HG03025 (cell line): Measurements from ENCODE around the gene LMOD3.

ENCODE experiments used
- ATAC-seq: cut with Tn5 transposase; IDR thresholded peaks from one replicate; pipeline ENCODE4 v1.9.1; 2021; ENCODE audit warnings: mild to moderate bottlenecking, moderate library complexity; ENCODE audit not compliant: unreplicated experiment, low FRiP score

LMOD3 gene

DNA sequence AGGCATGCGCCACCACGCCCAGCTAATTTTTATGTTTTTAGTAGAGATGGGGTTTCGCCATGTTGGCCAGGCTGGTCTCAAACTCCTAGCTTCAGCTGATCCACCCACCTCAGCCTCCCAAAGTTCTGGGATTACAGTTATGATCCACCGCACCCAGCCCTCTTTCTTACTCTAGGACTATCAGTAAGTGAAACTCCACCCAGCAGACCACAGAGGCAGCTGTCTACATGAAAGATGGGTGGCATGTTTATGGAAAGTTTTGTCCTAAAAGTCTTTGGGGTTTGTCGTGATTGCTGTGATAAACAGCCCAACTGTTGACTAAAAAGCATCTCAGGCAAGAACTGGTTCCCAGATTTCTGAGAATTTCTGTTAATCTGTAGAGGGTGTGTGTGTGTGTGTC, 26.8 kb downstream of the LMOD3 start:
- no peak for ATAC-seq

DNA sequence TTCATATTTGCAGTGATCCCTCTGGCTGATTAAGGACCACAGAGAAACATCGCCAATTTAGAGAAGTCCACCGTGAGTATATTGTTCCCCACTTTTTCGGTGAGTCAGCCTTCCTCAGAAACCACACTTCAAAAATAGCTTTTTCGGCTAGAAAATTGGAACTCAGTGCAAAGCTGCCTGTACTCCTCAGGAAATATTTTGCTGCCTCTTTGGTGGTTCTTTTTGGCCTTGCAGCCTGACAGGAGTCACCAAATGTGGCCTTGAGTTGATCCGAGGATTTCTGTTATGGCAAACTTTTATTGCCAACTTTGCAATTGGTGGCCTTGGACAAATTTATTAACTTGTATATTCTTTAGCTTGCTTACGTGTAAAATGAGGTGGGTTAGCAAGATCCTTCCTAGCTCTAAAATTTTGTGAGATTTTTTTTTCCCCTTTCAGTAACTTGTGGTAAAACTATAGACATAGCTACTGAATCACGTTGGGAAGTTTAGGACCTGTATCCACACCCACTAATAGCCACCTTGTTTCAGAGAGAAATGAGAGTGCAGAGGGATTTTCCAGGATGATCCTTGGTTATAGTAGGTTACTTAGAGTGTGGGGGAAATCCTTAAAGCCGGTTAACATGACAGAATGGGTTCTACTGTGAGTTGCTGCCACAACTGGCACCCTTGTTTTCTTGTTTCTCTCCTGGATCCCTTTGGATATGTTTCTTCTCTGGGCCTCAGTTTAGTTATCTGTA, 27.8 kb downstream of the LMOD3 start:
- ATAC-seq, result no peak

DNA sequence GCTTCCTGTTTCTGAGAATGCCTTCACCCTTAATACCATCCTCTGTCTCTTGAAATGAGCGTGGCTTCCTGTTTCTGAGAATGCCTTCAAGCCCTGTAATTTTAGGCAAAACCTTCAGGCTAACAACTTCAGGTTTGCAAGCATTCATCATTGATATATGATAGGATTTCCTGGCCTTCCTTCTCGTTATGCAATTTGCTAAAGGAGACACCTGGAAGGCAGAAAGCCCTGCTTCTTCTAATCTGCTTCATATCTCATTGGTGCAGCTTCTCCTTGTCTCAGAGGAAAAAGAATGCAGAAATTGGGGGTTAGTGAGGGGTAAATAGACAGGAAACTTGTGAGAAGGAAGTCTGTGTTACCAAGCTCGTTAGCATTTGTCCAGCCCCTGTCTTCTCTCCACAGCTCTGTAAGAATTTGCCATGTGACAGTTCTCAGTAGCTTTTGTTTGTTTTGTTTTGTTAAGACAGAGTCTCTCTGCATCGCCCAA, 30.3 kb downstream of the LMOD3 start:
- ATAC-seq, result peak; percentile 59

DNA sequence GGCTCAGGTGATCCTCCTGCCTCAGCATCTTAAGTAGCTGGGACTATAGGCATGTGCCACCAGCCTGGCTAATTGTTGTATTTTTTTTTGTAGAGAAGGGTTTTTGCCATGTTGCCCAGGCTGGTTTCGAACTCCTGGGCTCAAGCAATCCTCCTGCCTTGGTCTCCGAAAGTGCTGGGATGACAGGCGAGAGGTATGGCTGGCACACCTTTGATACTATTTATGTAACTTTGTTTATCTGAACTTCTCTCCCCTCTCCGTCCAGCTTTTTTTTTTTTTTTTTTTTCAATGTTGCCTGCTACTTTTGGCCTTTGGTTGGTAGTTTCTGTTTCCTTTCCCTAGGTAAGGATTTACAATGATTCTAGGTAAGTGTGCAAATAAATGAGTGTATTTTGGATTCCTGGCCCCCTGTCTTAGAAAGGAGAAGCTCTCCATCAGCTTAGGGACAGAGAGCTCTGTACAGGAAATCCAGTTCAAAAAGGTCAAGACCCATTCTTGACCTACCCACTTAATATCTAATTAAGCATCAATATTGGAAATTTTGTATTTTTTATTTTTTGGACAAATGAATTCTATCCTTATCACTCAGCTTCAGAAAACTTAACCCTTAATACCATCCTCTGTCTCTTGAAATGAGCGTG, 30.9 kb downstream of the LMOD3 start:
- ATAC-seq, result no peak

DNA sequence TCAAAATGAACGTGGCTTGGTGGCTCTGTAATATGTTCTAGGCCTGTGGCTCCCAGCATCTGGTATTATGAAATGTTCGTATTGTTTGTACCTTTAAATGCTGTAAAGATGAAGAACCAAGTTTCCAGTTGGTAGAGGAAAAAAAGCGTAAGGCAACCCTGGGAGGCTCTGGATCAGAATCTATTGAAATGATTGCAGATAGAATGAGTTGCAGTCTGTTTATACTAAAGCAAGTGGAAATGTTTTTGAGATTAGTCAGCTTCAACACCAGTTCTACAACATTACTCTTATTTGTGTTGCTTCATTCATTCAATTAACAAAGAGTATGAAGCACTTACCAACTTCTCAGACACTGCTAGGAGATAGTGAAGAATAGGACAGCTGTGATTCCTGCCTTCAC, 32.4 kb downstream of the LMOD3 start:
- no peak for ATAC-seq

DNA sequence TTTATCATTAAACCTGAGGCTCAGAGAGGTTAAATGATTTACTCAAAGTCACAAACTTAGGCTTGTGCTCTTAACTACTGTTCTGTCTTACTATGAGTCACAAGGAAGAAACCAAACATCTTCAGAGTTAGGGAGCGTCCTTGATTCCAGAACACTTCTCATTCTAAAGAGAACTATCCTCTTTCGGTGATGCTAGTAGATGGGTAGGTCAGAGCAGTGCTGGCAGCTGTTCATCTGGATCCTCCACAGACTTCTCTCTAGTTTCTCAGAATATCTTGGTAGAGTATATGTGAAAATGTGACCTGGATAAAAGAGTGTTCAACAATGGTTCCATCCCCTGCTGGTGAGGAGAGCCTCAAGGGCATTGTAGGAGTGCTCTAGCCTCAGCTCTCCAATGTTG, 34.3 kb downstream of the LMOD3 start:
- ATAC-seq, result no peak

DNA sequence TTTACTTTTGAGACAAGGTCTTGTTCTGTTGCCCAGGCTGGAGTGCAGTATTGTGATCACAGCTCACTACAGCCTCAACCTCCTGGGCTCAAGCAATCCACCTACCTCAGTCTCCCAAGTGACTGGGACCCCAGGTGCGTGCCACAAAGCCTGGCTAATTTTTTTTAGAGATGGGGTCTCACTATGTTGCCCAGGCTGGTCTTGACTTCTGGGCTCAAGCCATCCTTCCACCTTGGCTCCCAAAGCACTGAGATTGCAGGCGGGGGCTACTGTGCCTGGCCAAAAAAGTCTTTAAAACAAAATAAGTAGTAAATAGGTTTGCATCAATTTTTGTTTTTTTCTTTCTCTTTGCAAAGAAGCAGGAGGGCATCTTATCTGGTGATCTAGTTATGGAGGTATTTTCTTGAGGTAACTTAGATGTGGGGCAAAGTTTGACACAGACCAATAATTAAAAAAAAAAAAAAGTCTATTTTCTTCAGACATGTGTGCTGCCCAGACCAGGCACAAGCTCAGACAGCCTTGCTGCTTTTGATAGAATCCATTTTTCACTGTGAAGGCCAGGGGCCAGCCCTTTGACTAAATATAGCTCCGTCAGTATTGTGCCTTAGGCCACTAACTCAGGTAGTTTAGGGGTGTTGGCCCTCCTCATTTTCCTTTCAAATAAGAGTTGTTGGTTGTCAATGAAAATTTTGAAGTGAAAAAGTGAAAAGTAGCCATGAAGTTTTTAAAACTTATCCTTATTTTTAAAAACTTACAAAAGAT, 35.2 kb downstream of the LMOD3 start:
- no peak for ATAC-seq

DNA sequence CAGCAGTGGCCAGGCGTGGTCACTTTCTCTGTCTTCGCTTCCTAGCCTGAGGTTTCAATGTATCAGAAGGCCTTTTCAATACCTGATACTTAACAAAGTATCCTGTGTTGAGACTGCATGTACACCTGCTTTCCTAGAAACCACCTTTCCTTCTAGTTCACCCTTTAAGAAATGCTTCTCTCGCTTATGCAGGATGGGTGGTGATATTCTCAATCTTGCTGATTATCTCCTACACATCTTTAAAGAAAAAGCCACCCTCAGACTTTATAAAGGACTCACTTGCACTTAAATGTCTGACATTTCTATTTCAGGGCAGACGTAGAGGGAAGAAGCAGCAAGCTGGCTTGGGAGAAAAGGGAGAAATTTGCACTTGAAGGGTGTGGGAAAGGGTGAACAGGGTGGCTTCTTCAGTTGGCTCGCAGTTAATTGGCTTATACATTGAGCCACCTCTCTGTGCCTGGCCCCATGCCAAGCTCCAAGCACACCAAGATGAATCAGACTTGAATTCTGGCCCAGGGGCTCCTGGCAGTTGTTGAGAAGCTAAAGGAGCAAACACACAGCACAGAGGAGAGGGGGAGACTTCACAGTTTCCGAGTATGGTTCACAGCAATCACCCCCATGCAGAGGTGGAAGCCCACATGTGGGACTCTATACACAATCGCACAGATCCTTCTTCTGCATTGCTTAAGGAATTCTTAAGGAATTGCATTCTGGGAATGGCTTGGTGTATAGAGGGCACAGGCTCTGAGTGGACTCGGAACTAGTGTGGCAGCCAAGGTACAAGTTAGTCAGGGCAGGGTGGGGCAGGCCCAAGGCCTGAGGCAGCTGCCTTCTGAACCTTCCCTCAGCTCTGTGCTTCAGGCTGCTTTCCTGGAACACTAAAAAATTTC, 36.3 kb downstream of the LMOD3 start:
- ATAC-seq, result no peak

DNA sequence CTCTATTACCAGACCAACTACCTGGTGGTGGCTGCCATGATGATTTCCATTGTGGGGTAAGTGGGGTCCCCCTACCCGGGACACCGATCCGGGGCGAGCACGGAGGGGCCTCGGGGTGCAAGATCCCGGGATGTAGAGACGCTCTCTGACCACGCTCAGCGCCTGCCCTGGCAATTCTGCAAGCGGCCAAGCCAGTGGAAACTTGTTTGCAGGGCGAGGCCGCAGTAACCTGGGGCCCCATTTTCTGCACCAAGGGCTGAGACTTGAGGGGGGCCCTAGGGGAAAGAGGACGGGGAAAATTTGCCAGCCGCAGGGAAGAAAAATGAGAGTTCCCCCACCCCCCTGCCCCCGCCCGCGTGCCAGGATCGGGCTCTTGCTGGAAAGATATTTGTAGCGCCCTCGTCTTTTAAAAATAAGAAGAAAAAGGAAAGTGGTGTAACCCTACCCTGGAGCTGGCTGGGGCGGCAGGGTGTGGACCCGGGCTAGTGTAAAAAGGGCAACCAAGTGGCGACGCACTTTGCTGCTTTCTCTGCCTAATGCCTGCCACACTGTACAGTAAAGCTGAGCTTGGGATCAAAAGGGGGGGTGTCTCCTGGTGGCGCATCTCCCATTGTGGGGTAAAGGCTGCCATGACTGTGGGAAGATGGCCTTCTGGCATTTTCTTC, 37.1 kb downstream of the LMOD3 start:
- ATAC-seq, result no peak

DNA sequence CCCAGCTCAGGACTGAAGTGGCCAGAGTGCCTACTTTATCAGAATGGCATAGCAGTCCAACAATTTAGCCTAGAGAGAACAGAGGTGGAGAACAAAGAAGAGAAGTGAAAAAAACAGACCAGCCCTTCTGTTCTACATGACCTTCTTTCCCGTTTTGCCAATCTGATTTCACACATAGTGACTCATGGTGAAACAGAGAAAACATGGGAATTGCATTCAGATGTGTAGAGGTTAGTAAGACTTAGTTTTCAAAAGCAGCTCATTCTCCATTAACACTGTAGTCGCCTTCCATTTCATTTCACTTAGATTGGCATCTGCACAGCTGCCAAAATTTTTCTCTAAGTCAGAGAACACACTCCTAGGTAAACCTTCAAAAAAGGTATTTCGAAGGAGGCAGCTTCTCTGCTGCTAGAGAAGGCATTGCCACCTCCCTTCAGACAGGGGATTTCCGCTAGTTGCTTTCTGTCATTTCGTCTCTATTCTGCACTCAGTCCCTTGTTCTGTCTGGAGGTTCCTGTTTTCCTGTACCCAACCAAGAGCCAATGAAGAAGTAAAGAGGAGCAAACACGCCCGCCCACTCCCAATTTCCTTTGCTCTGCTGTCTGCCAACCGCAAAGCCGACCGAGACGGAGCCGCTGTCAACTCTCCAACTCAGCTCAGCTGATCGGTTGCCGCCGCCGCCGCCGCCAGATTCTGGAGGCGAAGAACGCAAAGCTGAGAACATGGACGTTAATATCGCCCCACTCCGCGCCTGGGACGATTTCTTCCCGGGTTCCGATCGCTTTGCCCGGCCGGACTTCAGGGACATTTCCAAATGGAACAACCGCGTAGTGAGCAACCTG, 37.8 kb downstream of the LMOD3 start, which contains the start of gene ARL6IP5:
TSS of gene ARL6IP5 (plus strand) at position 612 of the 842 bp plus-strand sequence. CDS start at position 723, 111 bp downstream.
- ATAC-seq, result peak; percentile 47

DNA sequence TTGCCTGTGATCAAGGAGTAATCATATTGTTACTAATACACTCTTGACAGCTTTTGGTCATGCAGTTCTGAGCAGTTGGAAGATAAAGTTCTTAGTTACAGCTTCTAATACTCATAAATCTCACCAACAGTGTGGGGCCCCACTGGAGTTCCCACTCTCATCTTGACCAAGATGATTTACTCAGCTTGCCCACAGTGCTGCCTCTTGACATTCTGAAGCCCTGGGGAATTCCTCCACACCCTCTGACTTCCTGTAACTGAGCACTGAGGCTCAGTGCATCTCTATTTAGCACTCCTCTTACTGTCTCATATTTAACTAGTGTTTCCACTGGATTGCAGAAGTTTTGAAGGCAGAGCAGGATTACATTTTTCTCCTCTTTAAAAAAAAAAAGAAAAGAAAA, 39.6 kb downstream of the LMOD3 start:
- peak; percentile 46 for ATAC-seq

DNA sequence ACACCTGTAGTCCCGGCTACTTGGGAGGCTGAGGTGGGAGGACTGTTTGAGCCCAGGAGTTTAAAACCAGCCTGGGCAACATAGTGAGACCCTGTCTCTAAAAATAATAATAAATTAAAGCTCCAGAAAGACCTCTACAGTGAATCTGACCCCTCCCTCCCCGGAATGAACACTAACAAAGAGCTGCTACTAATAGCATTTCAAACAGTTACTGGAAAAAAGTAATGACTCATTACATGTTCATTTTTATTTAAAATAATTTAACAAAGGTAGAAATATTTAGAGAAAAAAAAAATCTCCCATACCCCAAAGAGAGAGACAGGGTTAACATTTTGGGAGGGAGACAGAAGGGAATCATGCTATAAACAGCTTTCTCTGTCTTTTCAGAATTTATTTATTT, 40.0 kb downstream of the LMOD3 start:
- no peak for ATAC-seq

DNA sequence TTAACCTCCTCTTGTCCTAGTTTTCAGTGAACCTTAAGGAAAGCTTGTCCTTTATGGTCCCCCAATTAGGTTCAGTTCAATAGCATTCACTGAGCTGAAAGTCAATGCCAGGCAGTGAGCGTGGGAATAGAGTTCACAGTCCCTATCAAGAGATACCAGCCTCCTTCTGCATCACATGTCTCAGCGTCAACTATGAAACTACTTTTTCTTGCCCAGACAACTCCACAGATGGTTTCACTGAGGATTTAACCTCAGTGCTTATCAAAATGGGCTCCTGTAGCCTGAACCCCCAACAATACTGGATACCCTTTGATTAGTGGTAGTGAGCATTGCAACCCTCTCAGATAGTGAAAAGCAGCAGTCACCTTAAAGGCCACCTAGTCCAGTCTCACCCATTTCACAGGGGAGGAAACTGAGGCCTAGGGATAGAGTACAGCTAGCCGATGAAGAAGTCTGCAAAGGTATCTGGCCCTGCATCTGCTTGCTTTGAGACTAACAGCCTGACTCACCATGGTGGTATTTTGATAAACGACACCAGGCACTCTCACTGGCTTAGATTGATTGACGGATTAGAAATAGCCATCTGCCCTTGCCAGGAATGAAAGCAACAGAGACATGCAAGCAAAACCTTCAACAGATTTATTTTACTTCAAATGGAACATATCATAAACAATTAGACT, 40.7 kb downstream of the LMOD3 start:
- no peak for ATAC-seq

DNA sequence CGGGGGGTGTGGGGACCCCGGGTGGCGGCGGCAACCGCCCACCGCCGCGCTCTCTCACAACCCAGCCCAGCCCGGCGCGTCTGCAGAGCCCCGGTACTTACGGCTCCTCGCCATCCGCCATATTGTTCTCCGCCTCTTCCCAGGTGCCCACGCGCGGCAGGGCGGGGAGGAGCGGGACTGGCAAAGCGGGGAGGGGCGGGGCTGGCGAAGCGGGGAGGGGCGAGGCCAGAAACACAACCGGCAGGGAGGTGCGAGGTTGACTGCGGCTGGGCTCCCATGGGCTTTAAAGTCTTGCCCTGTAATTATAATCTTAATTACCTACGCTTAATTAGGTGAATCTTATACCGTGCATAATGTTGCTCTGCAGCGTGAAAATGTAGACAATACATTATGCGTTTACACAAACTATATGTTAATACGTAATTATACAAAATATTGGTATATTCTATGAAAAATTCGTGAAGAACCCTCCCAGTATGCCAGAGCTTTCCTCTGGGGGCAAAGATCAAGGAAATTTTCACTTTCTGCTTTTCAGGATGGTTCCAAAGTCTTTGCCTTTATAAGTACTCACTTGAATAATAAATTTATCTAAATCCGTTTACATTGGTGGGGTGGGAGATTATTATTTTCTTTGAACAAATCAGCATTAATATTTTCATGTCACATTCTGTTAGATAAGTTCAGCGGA, 42.0 kb downstream of the LMOD3 start, which contains the start of gene UBA3:
TSS of gene UBA3 (minus strand) at position 133 of the 688 bp plus-strand sequence. CDS start at position 121, 12 bp downstream.
- ATAC-seq, result peak; percentile 38

DNA sequence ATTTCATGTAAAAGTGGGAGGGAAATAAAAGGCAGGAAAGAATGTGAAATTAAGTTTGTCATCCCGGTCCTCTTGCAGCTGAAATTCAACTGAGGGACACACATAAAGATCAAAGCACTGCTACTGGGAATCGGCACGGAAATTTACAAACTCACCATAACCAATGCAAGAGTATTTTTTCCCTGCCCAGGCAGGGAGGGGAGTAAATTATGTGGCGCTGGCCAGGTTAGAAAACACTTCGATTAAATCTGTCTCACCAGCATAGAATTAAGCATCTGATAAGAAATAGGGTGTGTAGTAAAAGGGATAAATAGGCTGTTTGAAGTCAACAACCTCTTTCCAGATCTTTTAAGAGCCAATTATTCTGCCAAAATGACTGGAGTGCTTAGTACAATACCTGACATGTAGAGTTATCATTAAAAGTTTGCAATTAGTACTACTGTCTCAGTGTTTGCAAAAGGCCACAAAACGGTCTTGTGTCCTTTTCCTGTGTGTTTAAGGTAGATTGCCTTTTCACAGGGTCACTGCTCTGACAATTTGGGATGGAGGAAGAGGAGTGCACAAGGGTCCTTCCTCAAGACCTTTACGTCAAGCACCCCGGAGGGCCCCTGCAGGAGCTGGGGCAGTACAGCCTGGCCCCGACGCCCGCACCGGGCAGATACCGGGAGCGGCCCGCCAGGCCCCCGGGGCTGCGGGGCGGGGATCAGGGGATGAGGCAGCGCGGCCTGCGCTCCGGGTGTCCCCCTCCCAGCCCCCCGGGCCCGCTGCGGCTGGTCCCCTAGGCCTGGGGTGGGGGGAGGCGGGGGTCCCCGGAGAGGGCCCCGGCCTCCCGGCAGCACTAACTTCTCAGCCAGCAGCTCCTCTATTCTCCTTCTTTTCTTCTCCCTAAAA, 42.9 kb downstream of the LMOD3 start:
- ATAC-seq, result no peak

DNA sequence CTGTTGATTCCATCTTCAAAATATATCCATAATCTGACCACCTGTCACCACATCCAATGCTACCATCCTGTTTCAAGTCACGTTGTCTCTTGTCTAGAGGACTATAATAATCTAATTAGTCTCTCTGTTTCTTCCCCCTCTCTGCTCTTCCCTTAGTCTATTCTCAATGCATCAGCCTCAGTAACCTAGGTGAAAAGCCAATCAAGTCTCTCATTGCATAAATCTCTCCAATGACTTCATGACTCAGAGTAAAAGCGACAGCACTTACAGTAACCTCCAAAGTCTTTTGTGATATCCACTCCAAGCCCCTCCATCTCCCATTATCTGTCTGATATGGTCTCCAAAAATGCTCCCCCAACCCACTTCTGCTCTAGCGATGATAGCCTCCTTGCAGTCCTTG, 49.5 kb downstream of the LMOD3 start:
- no peak for ATAC-seq

DNA sequence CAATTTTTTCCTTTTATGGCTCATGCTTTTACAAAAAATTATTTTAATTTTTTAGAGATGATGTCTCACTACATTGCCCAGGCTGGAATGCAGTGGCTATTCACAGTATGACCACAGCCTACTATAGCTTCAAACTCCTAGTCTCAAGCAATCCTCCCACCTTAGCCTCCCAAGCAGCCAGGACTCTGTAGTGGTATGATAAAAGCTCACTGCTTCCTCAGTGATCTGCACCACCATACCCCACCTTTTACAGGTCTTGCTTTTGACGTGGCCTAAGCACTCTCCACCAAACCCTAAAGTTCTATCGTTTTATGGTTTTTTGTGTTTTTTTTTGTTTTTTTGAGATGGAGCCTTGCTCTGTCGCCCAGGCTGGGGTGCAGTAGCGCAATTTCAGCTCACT, 56.3 kb downstream of the LMOD3 start:
- ATAC-seq, result no peak
